ENCODE measurements around the gene CD164L2. TPM values are rescaled to one million over a fixed set of nuclear protein-coding genes. Genes with fewer than 3 reads are reported as not detected.

Gene CD164L2
- total RNA-seq, 1 donor from 2014 or later, result 0.41 TPM

DNA sequence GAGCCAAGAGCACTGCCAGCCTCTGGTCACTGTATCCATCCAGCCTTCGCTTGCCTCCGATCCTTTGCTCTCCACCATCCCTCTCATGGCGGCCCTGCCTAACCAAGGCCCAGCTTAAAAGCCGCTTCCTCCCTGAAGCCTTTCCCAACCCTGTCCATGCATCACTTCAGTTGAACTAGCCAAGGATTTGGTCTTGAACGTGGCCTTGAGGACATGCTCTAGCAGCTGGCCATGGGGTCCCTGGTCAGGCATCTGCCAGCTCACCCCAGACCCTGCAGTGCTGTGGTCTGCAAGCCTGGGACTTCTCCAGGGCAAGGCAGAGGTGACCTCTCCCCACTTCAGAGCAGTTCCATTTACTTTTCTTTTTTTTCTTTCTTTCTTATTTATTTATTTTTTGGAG, 46.4 kb downstream of the CD164L2 start:
- no peak for DNase-seq (ENCODE audit: extremely low spot score, unreplicated experiment)
- Mint-ChIP-seq H3K4me1 (ENCODE audit: unreplicated experiment) (peaks cover 18% of the 10 kb centered on the region), H3K4me3 (no peak overlapping the region), H3K27me3 (no peaks in the 10 kb centered on the region), H3K36me3 (peaks cover 13% of the 10 kb centered on the region), H3K9me3 (no peaks in the 10 kb centered on the region), H3K27ac (no peak overlapping the region)
- no peak for TF ChIP-seq CTCF (conservative IDR thresholded peaks at IDR 0.05)

- H3K27ac Mint-ChIP-seq, result no peak overlapping the region
- peaks cover 13% of the 10 kb centered on the region for H3K36me3 Mint-ChIP-seq
- H3K9me3 Mint-ChIP-seq, result no peaks in the 10 kb centered on the region
- H3K27me3 Mint-ChIP-seq, result no peaks in the 10 kb centered on the region
- H3K4me1 Mint-ChIP-seq (ENCODE audit: unreplicated experiment), result peaks cover 11% of the 10 kb centered on the region
- no peak for DNase-seq (ENCODE audit: extremely low spot score, unreplicated experiment)
- TF ChIP-seq CTCF (conservative IDR thresholded peaks at IDR 0.05), result no peak
- no peak overlapping the region for H3K4me3 Mint-ChIP-seq
Measured at GRCh38 chr1:27335506-27336422, 47.4 kb downstream of the CD164L2 start.

GRCh38 chr1:27333717-27334279, 49.3 kb downstream of the CD164L2 start:
- Mint-ChIP-seq H3K36me3 (peaks cover 13% of the 10 kb centered on the region), H3K9me3 (no peaks in the 10 kb centered on the region), H3K4me1 (ENCODE audit: unreplicated experiment) (peaks cover under 1% of the 10 kb centered on the region), H3K27ac (no peak overlapping the region), H3K4me3 (no peak overlapping the region), H3K27me3 (no peaks in the 10 kb centered on the region)
- no peak for TF ChIP-seq CTCF (conservative IDR thresholded peaks at IDR 0.05)
- DNase-seq (ENCODE audit: extremely low spot score, unreplicated experiment), result no peak

GRCh38 chr1:27332536-27333281, 50.4 kb downstream of the CD164L2 start:
- peaks cover 13% of the 10 kb centered on the region for H3K36me3 Mint-ChIP-seq
- H3K27me3 Mint-ChIP-seq, result no peaks in the 10 kb centered on the region
- peak; percentile 87 for TF ChIP-seq CTCF (conservative IDR thresholded peaks at IDR 0.05)
- no peak overlapping the region for H3K27ac Mint-ChIP-seq
- H3K9me3 Mint-ChIP-seq, result no peaks in the 10 kb centered on the region
- DNase-seq (ENCODE audit: extremely low spot score, unreplicated experiment), result no peak
- H3K4me3 Mint-ChIP-seq, result no peak overlapping the region
- H3K4me1 Mint-ChIP-seq (ENCODE audit: unreplicated experiment), result no peaks in the 10 kb centered on the region

GRCh38 chr1:27331922-27332321, 51.2 kb downstream of the CD164L2 start:
- no peak overlapping the region for H3K27ac Mint-ChIP-seq
- H3K9me3 Mint-ChIP-seq, result no peaks in the 10 kb centered on the region
- H3K27me3 Mint-ChIP-seq, result no peaks in the 10 kb centered on the region
- TF ChIP-seq CTCF (conservative IDR thresholded peaks at IDR 0.05), result no peak
- H3K4me3 Mint-ChIP-seq, result no peak overlapping the region
- DNase-seq (ENCODE audit: extremely low spot score, unreplicated experiment), result no peak
- H3K36me3 Mint-ChIP-seq, result peaks cover 13% of the 10 kb centered on the region
- H3K4me1 Mint-ChIP-seq (ENCODE audit: unreplicated experiment), result peaks cover 2% of the 10 kb centered on the region

All from type B pancreatic cell (in vitro differentiated cells).